Superior temporal gyrus (tissue), 1 donor: Measurements from ENCODE around the gene DAB1.

Experiments used
- DNase-seq: peaks from one replicate; pipeline ENCODE4 v3.0.0-alpha.2; 2016; ENCODE audit errors: extremely low spot score

Gene DAB1

DNA sequence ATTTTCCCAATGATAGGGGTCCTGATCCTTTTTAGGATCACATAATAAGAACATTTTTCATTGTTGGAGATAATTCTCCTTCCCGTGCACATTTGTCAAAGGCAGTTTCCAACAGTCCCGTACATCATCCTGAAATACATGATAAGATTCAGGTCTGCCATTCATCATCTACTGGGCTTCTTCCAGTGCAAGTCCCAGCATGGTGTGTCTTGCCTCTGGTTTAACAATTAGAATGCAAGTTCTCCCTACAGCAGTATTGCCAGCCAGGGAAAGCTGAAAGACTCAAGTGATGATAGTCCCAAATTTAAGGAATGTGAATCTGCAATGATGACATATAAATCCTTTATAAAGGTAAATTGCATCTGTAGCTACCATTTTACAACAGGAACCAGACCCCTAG is 146.2 kb downstream of the DAB1 start:
- no peak for DNase-seq

GRCh38 chr1:57276918-57277317 is 146.9 kb downstream of the DAB1 start:
- DNase-seq = no peak

DNA sequence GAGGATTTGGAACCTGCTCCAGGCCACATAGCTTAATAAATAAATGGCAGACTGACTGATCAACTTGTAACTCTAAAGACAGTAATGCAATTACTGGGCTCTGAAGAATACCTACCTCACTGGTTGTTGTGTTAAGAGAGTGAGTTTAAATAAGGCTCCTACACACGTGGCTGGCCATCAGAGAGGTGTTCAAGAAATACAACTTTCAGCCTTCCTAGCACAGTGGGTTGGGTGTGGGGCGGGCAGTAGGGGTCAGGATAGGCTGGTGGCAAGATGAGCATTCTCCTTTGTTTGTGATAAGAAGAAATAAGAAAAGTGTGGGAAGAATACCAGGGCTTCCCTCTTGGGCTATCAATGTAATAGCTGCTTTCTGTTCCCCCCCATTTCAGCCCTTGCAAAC is 151.3 kb downstream of the DAB1 start:
- no peak for DNase-seq

DNA sequence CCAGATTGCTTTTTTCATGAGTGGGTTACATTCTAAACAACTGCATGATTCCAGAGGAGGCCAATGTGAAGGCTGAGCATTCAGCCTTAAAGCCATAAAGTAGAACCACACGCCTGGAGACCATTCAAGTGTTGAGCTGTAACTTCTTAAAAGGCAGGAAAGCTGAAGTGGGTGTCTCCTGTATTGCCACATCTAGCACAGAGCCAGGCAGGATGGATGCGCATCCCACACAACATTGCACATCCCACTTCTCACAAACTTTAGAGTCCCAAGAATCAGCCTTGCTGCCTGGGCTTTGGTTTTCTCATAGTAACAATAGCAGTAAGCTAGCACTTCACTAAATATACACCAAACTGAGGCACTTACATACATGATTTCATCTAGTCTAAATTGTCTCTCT is 151.7 kb downstream of the DAB1 start:
- DNase-seq = peak; percentile 63

DNA sequence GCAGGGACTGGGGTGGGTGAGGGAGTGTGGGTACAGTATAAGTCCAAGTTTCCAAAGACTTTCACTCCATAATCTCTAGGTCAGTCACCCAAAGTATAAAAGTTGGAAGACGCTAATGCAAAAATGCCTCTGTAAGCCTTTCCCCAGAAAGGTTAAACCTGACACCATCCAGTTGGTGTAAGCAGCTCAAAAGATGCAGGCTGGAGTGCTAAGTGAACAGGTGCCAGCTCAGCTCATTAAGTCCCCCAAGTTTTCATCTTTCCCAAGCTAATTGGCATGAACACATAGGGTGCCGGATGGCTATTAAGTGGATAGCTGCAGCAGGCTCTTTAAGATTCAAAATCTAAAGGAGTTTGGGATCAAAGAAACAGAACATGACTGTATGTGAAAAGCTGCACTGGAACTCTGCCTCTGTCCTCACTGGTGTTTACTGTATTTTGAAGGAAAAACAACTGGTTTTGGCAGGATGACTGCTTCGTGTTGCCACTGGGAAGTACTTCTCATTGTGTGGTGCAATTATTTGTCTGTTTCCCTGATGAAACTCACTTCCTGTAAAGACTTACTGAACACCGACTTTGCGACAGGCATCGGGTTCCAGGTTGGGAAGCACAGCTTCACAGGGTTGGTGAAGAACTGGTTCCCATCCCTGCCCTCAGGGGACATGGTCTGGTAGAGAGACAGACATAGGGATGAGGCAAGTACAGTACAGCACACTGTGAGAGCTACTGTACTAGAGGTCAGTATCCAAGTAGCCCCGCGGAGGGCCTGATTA is 152.7 kb downstream of the DAB1 start:
- DNase-seq = no peak

DNA sequence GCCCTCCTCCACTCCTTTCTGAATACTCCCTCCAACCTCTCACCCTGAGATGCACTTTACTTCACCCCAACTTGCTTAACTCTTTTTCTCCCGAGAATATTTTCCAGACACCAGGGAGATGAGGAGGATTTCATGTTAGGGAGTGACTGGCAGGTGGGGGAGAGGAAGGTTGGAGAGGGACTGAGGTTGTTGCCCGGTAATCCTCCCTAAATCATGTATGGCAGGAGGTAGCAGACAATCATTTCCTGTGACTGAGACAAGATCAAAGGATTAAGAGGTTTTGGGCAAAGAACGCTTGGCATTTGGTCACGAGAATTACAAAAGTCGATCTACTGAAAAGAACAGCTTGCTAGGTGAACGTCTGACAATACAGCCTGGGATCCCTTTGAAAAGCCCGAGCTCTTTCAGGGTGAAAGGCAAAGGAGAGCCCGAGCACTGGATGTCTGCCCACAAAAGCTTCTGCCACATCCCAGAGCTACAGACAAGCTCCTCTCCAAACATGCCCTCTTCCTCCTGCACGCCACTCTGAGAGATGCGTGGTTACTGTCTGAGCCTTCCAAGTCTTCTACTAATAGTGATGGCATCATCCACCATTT is 154.1 kb downstream of the DAB1 start:
- DNase-seq = no peak

- DNase-seq = no peak
Observed at GRCh38 chr1:57265104-57265503, 158.8 kb downstream of the DAB1 start.

- no peak for DNase-seq
Observed at GRCh38 chr1:57262472-57262871, 161.4 kb downstream of the DAB1 start.

DNA sequence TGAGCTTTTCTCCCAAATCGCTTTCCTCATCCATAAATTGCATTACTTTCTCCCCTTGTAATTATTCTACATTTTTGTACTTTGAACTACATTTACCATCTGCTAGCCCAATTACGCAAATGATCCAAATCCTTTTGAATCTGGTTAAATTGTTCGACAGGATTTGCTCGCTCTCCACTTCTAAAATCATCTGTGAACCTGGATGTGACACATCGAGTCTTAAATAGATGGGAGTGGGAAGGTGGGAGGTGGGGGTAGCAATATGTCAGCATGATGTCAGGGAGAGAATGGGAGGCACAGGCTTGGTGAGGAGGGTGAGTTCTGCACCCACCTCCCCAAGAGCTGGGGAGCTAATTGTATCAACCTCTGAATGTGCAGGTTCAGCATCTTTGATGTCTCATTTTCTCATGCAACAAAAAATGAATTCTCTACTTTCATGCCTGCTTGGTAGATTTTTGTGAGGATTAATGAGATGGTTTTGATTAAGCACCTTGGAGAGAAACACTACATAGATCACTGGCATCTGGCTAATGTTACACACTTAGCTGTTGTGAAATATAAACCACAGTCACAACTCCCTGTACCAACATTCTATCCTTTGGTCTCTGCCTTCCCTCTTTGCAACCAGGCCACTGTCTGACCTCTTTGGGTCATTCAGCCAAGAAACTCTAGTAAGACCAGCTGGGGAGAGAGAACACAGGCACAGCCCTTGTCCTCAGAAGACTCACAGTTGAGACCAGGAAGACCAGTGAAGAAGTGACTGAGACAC is 165.1 kb downstream of the DAB1 start:
- no peak for DNase-seq

- no peak for DNase-seq
Observed at GRCh38 chr1:57255945-57256344, 167.9 kb downstream of the DAB1 start.

GRCh38 chr1:57254022-57254421 is 169.8 kb downstream of the DAB1 start:
- no peak for DNase-seq

DNA sequence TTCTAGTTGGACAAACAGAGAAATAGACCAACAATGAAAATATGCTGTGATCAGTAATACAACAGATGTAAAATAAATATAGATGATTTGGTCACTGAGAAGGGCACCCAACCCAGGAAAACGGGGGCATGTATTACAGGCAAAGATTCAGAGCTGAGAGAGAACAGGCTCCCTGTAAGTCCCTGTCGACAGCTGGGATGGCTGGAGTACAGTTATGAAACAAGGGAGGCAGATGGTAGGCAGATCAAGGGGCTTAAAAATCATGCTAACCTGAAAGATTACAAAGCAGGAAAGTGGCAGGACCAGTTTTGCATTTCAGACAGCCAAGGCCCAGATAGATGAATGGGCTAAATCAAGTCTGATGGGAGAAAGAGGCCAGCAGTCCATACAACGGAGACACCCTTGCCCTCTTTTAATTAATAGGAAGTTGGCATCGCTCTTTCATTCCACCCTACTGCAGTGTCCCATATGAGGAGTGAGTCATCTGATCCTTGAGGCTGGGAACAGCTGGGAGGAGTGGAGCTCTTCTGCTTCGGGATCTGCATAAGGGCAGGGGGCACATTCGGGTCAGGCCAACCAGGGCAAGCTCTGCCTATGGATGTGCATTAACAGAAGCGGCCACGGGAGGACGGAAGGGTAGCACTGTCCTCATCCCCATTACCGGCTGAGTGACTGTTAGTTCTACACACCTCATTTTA is 171.1 kb downstream of the DAB1 start:
- DNase-seq = no peak

DNA sequence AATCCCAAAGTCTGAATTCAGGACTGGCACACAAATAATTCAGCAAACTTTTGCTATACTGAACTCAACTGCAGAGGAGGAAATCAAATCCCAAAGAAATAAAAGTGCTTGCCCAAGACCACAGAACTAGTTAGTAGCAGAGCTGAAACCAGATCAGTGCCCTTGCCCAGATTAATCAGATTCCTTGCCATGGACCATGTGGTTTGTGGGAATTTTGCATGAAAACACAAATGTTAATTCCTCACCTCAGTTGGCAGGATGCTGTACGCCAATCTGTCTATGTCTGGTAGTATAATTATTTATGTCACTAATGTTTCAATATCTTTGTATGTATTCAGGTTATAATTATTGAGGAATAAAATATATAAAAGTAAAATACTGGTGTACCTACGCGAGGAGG is 173.8 kb downstream of the DAB1 start:
- DNase-seq = no peak

GRCh38 chr1:57249511-57249910 is 174.3 kb downstream of the DAB1 start:
- DNase-seq = no peak

- no peak for DNase-seq
Observed at GRCh38 chr1:57248830-57249229, 175.0 kb downstream of the DAB1 start.

GRCh38 chr1:57238233-57238781 is 185.6 kb downstream of the DAB1 start:
- no peak for DNase-seq

- DNase-seq = no peak
Observed at GRCh38 chr1:57235730-57236510, 187.9 kb downstream of the DAB1 start.

- no peak for DNase-seq
Observed at GRCh38 chr1:57234459-57234858, 189.4 kb downstream of the DAB1 start.

DNA sequence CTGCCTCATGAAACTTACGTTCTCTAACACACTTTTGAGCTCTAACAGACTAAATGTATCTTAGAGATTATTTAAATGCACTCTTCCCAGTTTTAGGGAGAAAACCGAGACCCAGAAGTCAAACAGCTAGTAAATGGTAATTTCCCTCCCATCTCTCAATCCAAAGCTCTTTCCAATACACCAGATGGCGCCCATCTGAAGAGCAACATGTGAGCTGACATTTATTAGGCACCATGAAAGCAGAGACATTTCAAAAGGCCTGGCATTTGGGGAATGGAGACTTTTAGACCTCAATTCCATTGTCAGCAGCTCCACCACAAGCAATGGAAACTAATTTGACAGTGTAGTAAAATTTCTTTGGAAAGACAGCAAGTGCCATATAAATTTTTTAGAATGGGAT is 191.4 kb downstream of the DAB1 start:
- DNase-seq = no peak

GRCh38 chr1:57229998-57230397 is 193.9 kb downstream of the DAB1 start:
- no peak for DNase-seq

DNA sequence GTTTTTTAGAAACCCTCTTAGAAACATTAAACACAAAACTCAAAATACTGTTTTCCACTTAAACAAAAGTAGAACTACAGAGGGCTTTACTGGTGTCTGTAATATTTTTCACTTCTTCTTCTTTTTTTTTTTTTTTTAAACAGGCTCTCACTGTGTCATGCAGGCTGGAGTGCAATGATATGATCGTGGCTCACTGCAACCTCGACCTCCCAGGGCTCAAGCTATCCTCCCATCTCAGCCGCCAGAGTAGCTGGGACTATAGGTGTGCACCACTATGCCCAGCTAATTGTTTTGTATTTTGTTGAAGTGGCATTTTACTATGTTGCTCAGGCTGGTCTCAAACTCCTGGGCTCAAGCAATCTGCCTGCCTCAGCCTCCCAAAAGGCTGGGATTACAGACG is 194.8 kb downstream of the DAB1 start:
- no peak for DNase-seq
